BJ (cell line): ENCODE results near the gene POC1A. TPM values are rescaled to one million over a fixed set of nuclear protein-coding genes. Genes with fewer than 3 reads are reported as not detected.

Experiments used
- CTCF ChIA-PET: fragments of 350-600 bp; formaldehyde crosslinking; extraction: SDS; loops from one replicate; lab custom pipeline; 2021; ENCODE audit warnings: antibody characterized with exemption, inconsistent platforms; lab: Yijun Ruan, JAX
- POLR2A ChIA-PET: fragments of 300-600 bp; sonication (Branson Sonifier 250); formaldehyde crosslinking; extraction: SDS; loops from one replicate; lab custom pipeline; 2021; ENCODE audit warnings: antibody characterized with exemption; lab: Charles Lee
- DNase-seq: peaks from one replicate; pipeline ENCODE4 v3.0.0-alpha.2; 2011; ENCODE audit warnings: low read depth
- H3K27me3 ChIP-seq: 2 replicates; pipeline ENCODE4 v1.6.0; 2011; ENCODE audit warnings: low read length; ENCODE audit not compliant: control insufficient read depth, insufficient read depth
- H3K36me3 ChIP-seq: 2 replicates; pipeline ENCODE4 v1.5.1; 2011; ENCODE audit warnings: low read length; ENCODE audit not compliant: control insufficient read depth, insufficient read depth
- H3K4me3 ChIP-seq: 2 replicates; pipeline ENCODE4 v1.5.1; 2011; ENCODE audit warnings: low read depth, mild to moderate bottlenecking, control low read depth, low read length
- polyA plus RNA-seq: library from polyadenylated mRNA; depleted of rRNA; stranded (reverse); fragments of >200 nt; gene quantifications from 2 replicates; pipeline ENCODE4 v1.2.3, GENCODE V29; 2011
- TF ChIP-seq, protein P1 (sequence below): IDR thresholded peaks from 2 replicates; pipeline ENCODE4 v1.5.1; 2011; ENCODE audit warnings: low read depth, mild to moderate bottlenecking, control low read depth, inconsistent platforms, low read length, moderate library complexity; ENCODE audit not compliant: insufficient read depth

The POC1A gene
- polyA plus RNA-seq, 1 experiment: 18.4 TPM

DNA sequence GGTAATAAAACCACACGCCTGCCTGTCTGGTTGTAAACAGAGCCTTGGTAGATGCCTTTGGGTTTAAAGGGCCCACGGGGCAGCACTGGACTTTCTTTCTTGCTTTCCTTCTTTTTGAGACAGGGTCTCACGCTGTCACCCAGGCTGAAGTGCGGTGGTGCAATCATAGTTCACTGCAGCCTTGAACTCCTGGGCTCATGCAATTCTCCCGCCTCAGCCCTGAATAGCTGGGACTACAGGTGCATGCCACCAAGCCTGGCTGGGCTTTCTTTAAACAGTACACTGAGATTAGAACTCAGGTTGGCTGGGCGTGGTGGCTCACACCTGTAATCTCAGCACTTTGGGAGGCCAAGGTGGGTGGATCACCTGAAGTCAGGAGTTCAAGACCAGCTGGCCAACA lies 42.2 kb downstream of the POC1A start:
- ChIA-PET POLR2A (no interaction called here), CTCF (interaction anchor here (7.0 kb wide), 1 partner anchor 9 kb away, joined by 61 read pairs; no protein-coding TSS in a partner anchor)
- DNase-seq: no peak
- TF ChIP-seq, protein P1, sequence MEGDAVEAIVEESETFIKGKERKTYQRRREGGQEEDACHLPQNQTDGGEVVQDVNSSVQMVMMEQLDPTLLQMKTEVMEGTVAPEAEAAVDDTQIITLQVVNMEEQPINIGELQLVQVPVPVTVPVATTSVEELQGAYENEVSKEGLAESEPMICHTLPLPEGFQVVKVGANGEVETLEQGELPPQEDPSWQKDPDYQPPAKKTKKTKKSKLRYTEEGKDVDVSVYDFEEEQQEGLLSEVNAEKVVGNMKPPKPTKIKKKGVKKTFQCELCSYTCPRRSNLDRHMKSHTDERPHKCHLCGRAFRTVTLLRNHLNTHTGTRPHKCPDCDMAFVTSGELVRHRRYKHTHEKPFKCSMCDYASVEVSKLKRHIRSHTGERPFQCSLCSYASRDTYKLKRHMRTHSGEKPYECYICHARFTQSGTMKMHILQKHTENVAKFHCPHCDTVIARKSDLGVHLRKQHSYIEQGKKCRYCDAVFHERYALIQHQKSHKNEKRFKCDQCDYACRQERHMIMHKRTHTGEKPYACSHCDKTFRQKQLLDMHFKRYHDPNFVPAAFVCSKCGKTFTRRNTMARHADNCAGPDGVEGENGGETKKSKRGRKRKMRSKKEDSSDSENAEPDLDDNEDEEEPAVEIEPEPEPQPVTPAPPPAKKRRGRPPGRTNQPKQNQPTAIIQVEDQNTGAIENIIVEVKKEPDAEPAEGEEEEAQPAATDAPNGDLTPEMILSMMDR: no peak
- no peaks in the 10 kb centered on the region for H3K27me3 ChIP-seq
- no peak overlapping the region for H3K4me3 ChIP-seq
- peaks cover 2% of the 10 kb centered on the region; the same call in 1 of the 2 replicates for H3K36me3 ChIP-seq

DNA sequence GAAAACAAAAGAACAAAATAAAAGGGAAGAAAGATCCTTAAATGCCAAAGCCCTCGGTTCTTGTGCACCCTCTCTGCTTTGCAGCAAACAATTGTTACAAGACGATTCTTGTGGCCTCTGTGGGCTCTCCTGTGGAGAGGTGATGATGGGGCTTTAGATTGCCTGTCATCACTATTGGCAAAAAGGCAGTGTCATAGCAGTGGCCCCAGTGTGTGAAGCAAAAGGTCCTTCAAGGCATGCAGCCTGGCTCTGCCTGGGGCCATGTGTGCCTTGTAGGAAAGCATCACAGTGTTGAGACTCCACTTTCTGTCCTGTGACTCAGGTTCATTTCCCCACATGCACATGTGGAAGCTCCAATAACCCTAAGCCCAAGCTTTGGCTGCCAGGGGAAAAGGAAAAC lies 43.7 kb downstream of the POC1A start:
- DNase-seq: no peak
- H3K27me3 ChIP-seq: no peaks in the 10 kb centered on the region
- TF ChIP-seq, protein P1: no peak
- no peak overlapping the region for H3K4me3 ChIP-seq
- CTCF ChIA-PET: interaction anchor here (0.6 to 7.0 kb wide), 3 partner anchors 11 to 1579 kb away, joined by 3 to 61 read pairs (median 54); no protein-coding TSS in a partner anchor
- POLR2A ChIA-PET: no interaction called here
- H3K36me3 ChIP-seq: peaks cover 2% of the 10 kb centered on the region; the same call in 1 of the 2 replicates

DNA sequence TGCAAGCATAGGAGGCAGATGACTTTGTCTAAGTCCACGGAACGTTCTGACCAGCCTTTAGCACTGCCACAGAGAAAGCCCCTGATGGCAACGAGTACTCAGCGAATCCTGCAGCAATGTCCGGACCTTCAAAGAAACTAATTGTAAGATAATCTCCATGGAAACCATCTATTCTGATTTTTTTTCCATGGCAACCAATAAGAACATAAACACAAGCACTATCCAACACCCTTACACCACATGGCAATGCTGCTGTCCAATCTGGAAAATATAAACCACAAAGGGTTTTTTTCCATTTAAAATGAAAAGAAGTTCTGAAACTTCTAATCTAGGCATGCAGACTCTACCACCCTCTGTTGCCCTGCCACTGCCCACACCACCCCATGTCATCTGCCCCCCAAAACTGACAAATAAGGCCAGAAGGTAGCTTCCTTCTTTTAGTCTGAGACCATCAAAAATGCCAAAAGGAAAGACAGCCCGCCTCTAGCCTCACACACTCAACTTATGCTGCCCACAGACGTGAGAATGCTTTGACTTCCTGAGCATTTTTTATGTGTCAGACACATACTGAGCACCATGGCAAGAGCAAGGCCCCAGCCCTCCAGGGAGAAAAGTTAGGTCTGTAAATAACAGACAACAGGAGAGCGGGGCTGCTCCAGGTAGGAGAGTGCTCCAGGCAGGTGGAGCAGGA lies 44.5 kb downstream of the POC1A start:
- Histone ChIP-seq H3K4me3 (no peak overlapping the region), H3K36me3 (peaks cover 2% of the 10 kb centered on the region; the same call in 1 of the 2 replicates), H3K27me3 (no peaks in the 10 kb centered on the region)
- ChIA-PET POLR2A (no interaction called here), CTCF (interaction anchor here (0.6 to 7.0 kb wide), 11 partner anchors 9 to 1579 kb away, joined by 3 to 61 read pairs (median 4); partner anchors contain the start of gene DUSP7)
- no peak for DNase-seq
- TF ChIP-seq, protein P1: no peak

DNA sequence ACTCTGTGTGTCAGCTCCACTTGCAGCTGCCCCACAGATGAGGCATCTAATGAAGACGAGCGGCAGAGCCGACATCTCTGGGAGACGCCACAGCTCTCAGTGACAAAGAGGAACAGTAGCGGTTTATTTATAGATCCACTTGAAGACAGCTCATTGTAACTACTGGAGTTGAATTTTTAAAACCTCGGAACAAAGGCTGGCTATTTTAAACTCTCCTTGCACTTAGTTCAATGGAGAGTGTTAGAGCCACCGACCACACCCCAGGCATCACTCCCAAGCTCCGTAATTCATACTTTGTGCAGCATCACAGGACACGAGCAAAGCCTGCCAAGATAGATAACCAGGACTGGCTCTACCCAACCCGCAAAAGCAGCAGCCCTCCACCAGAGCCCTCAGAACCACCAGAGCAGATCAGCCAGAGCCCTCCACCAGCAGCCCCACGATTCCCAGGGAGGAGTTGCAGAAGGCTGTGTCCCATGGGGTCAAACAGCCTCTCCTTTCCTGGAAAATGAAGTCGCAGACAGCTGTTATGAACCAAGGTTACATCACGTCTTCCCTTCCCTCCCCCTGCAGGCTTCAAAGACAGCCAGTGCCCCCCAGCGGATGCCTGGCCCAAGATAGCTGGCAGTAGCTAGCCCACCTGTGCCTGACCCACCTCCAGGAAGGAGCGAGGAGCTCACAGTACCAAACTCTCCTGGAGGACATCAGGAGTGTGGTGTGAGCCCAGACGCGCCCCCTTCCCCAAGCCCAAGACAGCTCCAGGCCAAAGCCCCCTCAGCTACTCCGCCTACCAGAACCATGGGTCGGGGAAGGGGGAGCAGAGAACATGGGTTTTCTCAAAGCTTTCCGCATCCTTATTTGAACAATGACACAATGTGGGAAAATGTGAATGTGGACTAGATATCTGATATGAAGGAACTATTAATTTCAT lies 45.7 kb downstream of the POC1A start:
- Histone ChIP-seq H3K4me3 (no peak overlapping the region), H3K27me3 (no peaks in the 10 kb centered on the region), H3K36me3 (no peaks in the 10 kb centered on the region)
- DNase-seq: no peak
- CTCF ChIA-PET: interaction anchor here (0.6 to 7.0 kb wide), 16 partner anchors 8 to 110 kb away, joined by 3 to 61 read pairs (median 4); partner anchors contain the start of gene DUSP7
- TF ChIP-seq, protein P1: peak; percentile 52
- POLR2A ChIA-PET: interaction anchor here (0.6 kb wide), 1 partner anchor 87 kb away, joined by 3 read pairs; no protein-coding TSS in a partner anchor
